HG02840 (cell line): Measurements from ENCODE around the gene DPP6.

Source experiments
- ATAC-seq: cut with Tn5 transposase; IDR thresholded peaks from one replicate; pipeline ENCODE4 v1.9.1; 2021; ENCODE audit warnings: mild to moderate bottlenecking, moderate library complexity, moderate number of reproducible peaks; ENCODE audit not compliant: unreplicated experiment, low FRiP score

DPP6 gene

GRCh38 chr7:154503962-154504550 is 451.9 kb downstream of the DPP6 start:
- no peak for ATAC-seq

- no peak for ATAC-seq
Observed at GRCh38 chr7:154504918-154505317, 452.7 kb downstream of the DPP6 start.

GRCh38 chr7:154505362-154505761 is 453.2 kb downstream of the DPP6 start:
- no peak for ATAC-seq

DNA sequence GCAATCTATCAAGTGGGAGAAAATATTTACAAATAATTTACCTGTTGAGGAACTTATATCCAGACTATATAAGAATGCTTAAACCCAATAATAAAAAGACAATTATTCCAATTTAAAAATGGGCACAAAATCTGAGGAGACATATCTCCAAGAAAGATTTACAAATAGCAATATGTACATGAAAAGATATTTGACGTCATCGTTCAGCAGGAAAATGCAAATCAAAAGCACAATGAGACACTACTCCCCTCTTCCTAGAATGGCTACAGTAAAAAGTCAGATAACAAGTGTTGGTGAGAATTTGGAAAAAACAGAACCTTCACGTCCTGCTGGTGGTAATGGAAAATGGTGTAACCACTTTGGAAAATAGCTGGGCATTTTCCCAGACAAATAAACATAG is 457.0 kb downstream of the DPP6 start:
- no peak for ATAC-seq

GRCh38 chr7:154512121-154512833 is 460.1 kb downstream of the DPP6 start:
- ATAC-seq: no peak

DNA sequence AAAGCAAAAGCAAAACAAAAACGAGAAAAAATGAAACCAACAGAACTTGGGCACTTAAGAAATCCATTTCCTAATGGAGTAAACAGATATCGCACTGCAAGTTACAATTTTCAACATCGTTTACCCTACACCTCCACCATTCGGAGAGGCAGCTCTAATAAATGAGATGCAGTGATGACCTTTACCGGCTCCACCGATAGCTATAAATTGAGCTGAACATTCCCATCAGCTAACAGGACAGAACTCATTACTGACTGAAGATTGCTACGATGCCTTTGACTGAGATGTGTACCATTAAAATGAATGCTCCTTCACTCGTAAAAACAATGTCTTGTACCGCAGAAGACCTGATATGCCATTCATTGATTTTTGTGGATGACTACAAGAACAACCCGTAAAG is 465.6 kb downstream of the DPP6 start:
- no peak for ATAC-seq

DNA sequence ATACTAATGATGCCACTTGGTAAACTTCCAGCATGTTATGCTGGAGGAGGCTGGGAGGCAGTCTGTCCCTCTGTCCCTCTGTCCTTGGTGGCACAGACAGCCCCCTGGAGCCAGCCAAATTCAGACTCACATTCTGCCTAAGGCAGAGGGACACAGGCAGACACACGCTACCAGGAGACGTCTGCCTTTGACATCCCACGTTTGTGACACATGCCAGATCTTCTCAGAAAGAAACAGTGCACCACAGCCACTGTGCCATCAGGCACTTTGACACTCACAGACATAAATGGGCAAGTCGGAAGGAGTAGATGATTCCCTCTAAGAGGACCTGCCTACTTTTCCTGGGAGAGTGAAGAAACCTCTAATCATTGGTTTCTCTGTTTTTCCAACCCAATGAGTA is 467.0 kb downstream of the DPP6 start:
- no peak for ATAC-seq

GRCh38 chr7:154530136-154530535 is 477.9 kb downstream of the DPP6 start:
- ATAC-seq: no peak

DNA sequence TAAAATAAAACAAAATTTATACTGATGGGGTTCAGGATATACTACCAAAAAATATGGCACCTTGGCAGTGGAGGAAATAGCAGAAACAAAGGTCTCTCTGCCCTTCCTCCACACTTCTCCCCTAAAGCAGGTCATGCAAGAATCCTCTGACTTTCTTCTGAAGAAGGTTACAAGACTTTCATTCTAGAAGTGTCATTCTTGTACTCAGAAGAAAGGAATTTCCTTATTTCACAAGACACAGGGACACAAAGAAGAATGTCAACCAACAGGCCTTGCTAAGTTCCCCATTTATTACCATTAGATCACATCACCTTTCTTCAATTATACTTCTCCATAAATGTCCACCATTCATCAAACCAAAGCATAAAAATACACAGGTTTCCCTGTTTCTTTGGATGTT is 480.6 kb downstream of the DPP6 start:
- ATAC-seq: no peak

GRCh38 chr7:154540596-154540995 is 488.4 kb downstream of the DPP6 start:
- no peak for ATAC-seq

GRCh38 chr7:154541606-154542005 is 489.4 kb downstream of the DPP6 start:
- no peak for ATAC-seq

- no peak for ATAC-seq
Observed at GRCh38 chr7:154546946-154547587, 494.9 kb downstream of the DPP6 start.

DNA sequence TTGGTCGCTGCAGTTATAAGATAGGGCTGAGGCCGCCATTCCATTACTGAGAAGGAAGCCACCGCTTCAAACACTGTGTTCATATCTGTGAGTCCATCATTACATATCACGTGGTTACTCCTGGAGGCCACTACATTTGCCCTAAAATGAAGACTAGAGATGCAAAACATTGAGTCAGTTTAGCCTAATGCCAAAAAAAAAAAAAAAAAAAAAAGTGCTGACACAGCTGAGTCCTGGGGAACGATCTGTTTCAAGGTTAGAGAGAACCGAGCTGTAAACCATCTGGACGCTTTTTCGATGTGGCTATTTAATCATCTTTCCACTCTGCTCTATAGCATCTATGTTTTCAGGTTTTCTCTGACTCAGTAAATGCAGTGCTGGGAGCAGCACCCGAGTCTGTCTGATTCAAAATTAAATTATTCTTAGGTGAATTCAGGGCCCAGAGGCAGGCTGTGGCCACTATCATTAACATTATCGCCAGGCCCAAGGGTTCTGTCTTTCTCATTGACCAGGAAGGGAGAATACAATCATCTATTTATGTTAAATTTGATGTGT is 501.6 kb downstream of the DPP6 start:
- ATAC-seq: no peak

- no peak for ATAC-seq
Observed at GRCh38 chr7:154559454-154559853, 507.3 kb downstream of the DPP6 start.

GRCh38 chr7:154564676-154565075 is 512.5 kb downstream of the DPP6 start:
- ATAC-seq: no peak

DNA sequence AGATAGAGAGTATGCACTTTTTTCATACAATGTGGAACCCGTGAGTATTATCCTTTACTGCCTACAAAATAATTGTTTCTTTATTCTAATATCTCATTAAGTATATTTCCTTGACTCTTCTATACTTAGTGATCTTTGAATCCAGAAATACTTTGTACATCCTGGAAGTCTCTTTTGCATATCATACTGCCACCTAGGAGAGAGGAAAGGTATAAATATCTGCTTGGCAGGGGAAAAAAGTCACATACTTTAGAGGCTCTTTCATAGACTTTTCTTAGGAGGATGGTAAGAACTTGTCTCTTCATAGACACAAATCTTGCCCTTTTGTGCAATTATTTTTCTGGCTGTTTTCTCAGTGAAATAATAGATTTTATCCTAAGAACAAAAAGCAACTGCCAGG is 514.7 kb downstream of the DPP6 start:
- no peak for ATAC-seq

GRCh38 chr7:154568346-154568745 is 516.1 kb downstream of the DPP6 start:
- ATAC-seq: no peak

DNA sequence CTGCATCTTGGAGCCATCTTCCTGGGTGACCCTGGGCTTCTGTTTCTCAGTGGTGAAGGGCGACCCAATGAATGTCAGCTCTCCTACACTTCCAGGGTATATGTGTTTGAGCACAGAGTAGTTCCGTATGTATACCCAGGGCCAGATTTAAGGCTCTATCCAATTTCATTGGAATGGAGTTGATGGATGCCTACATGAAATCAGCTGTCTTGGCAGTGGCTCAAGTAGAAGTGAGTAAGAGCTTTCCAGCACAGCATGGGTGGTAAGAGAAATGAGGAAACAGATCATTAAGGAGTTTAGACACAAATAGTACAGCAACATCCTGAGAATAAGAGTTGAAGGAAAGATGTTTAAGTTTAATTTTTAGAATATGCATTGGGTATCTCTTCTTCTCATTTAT is 517.7 kb downstream of the DPP6 start:
- ATAC-seq: no peak

GRCh38 chr7:154571772-154572171 is 519.6 kb downstream of the DPP6 start:
- no peak for ATAC-seq

GRCh38 chr7:154574235-154574634 is 522.0 kb downstream of the DPP6 start:
- ATAC-seq: no peak

DNA sequence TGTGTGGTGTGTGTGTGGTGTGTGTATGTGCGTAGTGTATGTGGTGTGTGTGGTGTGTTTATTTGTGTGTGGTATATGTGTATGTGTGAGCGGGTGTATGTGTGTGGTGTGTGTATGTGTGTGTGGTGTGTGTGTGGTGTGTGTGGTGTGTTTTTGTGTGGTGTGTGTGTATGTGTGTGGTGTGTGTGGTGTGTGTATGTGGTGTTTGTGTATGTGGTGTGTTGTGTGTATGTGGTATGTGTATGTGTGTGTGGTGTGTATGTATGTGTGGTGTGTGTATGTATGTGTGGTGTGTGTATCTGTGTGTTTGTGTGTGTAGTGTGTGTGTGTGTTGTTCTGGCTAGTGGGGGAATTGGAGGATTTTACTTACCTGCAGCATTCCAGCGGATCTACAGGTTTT is 523.3 kb downstream of the DPP6 start:
- ATAC-seq: no peak

- no peak for ATAC-seq
Observed at GRCh38 chr7:154576604-154577003, 524.4 kb downstream of the DPP6 start.
